Activated T-cell treated with anti-CD3 and anti-CD28 coated beads, Interleukin-2, amount 50 U/mL, for 48 hours (primary cell): Measurements from ENCODE around the gene COG4.

Source experiments
- DNase-seq, 2 experiments: peaks; one replicate each; pipeline ENCODE4 v3.0.0-alpha.2; 2020

Gene COG4

DNA sequence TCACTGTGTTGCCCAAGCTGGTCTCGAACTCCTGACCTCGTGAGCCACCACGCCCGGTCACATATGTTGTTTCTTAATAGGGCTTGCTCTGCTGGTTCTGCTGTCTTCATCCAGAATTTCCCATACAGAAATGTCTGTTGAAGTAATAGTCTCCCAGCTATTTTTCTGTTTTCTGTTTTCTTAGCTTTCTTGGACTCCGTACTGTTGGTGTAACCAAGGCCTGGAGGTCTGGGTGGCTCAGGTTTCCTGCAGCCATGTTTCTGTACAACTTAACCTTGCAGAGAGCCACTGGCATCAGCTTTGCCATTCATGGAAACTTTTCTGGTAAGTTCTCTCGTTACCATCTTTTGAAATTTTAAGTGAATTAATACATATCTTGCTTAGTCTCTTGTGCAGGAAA is 3.0 kb upstream of the COG4 start:
- DNase-seq = no peak

DNA sequence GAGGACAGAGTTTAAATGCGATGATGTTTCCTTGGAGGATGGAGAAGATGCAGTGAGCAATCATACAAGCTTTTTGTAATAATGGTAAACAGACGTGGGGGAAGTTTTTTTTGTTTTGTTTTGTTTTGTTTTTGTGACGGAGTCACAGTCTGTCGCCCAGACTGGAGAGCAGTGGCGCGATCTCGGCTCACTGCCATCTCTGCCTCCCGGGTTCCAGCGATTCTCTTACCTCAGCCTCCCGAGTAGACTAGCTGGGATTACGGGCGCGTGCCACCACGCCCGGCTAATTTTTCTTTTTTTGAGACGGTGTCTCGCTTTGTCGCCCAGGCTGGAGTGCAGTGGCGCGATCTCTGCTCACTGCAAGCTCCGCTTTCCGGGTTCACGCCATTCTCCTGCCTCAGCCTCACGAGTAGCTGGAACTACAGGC is 1.1 kb upstream of the COG4 start:
- DNase-seq = peak; percentile 42 to 54

DNA sequence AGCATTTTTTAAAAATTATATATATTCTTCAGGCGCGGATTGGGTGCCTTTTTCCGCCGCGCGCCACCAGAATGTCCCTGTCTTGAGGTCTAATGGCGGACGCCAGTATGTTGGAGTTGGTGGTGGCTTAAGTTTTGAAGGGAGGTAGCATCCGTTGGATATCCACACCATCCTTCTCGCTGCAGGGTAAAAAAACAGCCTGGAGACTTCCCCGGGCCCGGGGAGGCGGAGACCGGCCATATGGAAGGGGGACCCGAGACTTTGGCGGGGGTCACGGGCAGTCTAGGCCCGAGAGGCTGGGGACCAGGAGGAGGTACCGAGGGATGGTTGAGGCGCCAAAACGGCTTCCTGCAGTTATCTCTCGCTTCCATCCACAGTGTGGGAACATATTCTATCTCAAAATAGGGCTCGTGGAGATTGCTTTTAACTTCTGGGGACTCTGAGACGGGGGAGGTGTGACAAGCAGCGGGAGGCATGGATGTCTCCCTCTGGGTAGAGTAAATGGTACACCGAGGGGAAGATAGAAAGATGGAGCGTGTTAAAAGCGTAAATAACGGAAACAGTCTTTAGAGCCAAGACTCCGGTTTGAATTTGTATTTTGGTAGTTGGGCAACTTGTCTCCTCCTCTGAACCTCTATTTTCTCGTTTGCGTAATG is 517 bp upstream of the COG4 start, which contains the start of gene SF3B3:
Gene SF3B3 (plus strand): TSS at position 74 of the 656 bp plus-strand sequence. CDS start 2,841 bp downstream, outside the sequence.
- peak; percentile 85 for DNase-seq

DNA sequence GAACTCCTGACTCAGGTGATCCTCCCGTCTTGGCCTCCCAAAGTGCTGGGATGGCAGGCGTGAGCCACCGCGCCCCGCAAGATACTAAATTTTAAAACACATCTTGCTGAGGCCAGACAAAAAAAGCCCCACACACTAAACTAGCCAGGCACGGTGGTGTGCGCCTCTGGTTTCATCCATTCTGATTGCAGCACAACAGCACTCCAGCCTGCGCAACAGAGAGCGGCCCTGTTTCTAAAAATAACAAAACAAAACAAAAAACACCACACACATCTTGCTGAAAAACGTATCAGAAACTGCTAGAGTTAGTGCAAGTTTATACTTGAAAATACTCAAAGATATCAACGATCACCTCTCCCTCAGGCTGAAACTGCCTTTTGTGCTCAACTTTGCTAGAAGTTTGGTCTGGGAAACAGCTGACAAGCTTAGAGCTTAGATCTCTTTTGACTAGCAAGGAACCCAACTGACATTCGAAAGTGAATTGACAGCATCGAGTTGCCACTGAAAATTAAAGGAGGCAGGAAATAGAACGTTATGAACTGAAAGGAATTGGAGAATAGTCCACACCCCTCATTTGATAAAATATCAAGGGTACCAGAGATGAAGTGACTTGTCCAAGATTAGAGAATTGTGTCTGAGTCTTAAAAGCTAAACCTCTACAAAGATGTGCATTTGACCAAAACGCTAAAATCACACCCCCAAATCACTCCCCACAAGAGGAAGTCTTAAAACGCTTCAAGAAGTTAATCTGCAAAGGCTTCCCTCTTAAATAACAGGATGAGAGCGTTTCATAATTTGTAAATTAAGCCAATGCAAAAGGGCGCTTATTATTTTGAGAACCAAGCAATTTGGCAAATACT is 908 bp downstream of the COG4 start:
- no peak for DNase-seq

DNA sequence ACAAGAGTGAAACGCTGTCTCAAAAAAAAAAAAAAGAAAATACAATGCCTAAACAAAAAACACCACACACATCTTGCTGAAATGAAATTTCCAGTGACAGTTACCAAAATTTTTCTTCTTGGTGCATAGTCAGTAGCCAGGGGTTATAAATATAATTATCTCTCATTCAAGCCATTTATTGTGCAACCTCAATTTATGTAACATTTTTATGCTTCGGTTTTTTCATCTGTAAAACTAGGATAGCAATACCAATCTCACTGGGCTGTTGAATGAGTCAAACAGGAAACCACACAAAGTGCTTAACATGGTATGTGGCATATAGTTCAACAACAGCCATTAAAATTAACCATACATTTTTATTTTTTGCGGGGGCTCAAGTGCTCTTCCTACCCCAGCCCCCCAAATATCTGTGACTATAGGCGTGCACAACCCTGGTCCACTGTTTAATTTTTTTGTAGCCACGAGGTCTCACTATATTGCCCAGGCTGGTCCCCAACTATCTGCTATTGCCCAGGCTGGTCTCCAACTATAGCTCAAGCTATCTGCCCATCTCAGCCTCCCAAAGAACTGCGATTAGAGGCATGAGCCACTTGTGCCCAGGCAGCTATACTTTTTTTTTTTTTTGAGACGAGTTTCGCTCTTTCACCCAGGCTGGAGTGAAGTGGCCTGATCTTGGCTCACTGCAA is 2.6 kb downstream of the COG4 start:
- peak in 1 of 2 experiments; percentile 34 for DNase-seq

DNA sequence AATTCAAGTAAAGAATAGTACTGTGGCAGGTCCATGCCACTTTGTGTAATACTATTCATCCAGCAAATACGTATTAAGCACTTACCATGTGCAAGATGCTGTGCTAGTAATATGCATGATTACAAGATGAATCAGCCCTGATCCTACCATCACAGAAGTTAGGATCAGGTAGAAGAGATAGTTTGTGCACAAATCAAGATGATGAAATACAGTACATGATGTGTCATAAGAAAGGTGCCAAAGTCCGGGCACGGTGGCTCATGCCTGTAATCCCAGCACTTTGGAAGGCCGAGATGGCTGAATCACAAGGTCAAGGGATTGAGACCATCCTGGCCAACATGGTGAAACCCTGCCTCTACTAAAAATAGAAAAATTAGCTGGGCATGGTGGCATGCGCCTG is 10.9 kb downstream of the COG4 start:
- no peak for DNase-seq

DNA sequence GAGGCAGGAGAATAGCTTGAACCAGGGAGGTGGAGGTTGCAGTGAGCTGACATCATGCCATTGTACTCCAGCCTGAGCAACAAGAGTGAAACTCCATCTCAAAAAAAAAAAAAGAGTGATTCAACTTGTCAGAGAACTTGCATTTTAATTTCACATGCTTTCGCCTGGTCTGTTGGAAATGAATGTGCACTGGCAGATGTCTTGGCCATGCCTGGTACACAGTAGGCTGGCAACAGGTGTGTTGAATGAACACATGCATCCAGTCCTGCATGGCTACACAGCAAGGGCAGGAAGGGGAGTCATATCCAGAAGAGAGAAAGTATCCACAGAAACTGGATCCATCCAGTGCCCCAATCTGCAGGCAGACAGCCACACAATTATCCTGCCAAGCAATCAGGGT is 11.5 kb downstream of the COG4 start:
- no peak for DNase-seq

DNA sequence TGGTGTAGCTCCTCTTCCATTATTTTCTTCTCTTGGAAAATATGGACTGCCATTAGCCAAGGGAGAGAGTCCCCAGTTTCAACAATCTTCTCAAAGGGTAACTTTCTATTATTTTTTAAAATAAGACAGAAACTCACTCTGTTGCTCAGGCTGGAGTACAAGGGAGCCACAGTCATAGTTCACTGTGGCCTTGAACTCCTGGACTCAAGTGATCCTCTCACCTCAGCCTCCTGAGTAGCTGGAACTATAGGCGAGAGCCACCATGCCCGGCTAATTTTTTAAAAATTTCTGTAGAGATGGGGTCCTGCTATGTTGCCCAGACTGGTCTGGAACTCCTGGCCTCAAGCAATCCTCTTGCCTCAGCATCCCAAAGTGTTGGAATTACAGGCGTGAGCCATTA is 13.1 kb downstream of the COG4 start:
- no peak for DNase-seq

DNA sequence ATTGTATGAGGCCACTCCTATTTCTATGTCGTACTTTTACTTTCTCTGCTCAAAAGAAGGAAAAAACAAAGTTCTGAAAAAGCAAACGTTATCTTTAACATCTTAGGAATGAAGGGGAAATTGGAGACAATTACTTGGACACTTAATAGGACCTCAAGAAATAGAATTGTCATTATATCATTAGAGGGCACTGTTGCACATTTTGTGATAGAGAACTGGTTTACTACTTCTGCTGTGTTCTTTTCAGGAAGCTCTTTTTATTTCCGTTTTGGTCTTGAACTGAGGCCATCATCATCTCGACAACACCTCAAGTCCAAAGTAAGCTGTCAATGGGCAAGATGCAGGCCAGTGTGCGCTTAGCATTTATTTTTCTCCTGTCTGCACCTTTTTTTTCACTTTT is 14.6 kb downstream of the COG4 start:
- no peak for DNase-seq

DNA sequence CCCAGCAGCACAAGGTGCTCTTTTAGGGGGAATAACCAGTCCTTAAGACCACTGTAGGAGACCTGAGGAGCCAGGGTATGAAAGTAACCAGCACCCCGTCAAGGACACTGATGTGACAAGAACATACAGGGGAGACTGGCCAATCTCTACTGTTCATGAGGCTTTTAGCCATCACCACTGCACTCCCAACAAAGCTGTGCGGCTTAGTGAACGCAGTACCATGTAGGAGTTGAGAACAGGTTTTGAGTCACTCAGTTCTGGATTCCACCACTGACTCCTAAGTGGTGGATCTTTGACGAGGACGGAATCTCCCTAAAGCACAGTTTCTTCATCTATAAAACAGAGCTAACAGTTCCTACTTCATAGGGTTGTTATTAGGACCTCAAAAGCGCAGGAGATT is 26.8 kb downstream of the COG4 start:
- no peak for DNase-seq

DNA sequence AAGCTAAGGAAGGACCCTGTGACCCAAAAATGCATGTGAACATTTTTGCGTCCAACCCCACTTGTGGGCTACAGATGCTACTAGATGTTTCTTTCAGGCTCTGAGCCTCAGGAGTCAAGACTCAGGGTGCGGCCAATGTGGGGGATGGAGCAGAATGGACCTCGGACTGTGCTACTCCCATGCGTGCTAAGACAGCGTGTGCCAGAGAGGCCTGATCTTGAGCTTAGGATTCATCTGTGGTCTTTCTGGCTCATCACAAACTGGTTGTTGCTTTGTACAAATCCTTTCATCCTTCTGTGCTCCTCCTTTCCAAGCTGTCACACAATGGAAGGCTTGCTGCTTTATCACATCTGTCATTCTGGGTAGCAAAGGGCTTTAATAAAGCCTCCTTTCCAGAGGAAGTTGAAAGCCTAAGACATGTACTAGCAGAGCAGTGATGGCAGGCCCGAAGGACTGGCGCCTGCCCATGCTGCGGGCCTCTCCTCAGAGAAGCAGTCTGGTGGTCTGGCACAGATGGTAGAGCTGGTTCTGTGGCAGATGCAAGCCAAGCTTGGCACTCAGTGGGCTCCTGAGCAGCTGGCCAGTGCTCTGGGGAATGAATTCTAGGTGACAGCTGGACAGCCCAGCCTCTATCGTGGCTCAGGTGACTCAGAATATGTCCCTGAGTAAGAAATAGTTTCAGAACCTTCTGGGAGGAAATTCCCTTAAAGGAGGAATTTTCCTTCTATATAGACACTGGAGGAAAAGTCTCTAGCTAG is 27.8 kb downstream of the COG4 start:
- no peak for DNase-seq

DNA sequence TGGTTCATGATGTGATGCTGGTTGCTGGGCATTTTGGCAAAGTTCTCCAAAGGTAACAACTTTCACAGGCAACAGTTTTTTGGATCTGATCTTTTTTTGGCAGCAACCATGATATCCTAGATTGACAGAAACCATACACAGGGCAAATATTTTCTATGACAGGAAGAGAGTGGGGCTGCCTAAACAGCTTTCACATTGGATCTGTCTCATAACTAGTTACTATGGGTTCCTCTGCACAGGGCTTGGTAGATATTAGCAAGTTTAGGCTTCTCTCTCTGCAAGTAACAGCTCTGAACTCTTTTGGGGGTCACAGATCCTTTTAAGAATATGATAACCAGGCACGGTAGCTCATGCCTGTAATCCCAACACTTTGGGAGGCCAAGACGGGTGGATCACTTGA is 28.6 kb downstream of the COG4 start:
- DNase-seq = no peak

DNA sequence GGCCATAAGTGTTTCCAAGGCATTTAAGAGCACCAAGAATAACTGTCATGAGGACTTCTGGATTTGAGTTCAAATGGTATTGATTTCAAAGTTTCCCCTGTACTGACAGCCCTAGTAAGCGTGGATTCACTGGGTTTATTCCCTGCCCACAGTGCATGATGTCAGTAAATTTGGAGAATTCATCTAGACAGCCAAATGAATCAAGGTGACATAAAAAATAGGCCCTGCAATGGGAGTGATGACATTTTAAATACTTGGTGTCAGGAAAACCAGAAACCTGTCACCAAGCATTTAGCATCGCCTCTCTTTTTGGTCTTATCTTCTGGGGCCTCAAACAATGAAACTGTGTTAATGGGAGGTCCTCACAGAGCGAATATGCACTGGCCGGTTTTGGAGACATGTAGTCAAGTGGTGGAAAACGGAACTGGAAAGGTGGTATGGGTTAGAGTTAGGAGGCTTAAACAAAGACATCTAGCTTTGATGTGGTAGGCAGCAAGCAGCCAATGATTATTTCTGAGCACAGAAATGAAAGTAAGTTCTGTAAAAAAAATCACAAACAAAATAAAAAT is 29.1 kb downstream of the COG4 start:
- no peak for DNase-seq

DNA sequence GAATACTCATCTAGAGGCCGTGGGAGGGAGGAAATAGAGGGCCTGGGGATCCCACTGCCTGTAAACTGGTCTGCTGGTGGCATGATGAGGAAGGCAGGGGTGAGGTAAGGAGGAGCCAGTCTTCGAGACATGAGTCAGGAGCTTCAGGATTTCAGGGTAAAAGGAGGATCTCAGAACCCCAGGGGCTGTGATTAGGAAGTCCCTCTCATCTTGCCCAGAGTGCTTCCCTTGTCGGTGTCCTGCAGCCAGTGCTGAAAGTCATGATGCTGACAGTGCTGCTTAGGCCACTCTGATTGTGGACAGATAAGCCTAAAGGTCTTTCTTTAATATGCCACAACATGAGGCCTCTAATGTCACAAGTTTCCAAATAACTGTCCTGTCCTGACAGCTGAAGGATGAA is 29.6 kb downstream of the COG4 start:
- DNase-seq = no peak

DNA sequence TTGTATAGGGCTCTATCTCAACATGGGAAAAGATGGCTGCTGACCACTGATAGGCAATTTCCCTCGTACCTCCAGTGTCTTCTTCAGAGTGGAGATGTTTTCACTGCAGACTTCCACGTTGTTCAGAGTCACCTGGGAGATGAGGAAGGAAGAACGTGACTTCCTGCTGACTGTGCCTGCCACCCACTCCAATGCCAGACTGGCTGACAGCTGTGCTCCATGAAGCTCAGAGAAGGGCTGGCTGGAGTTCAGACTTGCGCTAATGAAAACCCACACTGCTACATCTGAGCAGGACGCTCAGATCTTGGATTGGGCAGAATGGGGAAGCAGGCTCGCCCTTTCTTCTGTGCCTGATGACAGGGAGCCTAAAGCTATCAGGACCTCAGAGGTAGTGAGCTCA is 33.1 kb downstream of the COG4 start:
- DNase-seq = no peak

DNA sequence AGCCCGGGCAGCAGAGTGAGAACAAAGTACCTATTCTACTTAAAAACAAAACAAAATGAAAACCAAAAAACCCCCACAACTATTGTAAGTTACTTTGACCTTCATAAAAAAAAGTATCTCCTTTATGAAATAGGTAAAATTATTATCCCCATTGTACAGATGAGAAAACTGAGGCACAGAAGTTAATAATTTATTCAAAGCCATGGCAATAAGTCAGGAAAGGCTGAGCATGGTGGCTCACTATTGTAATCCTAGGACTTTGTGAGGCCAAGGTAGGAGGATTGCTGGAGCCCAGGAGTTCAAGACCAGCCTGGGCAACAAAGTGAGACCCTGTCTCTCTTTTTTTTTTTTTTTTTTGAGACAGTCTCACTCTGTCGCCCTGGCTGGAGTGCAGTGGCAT is 38.5 kb downstream of the COG4 start:
- DNase-seq = no peak

DNA sequence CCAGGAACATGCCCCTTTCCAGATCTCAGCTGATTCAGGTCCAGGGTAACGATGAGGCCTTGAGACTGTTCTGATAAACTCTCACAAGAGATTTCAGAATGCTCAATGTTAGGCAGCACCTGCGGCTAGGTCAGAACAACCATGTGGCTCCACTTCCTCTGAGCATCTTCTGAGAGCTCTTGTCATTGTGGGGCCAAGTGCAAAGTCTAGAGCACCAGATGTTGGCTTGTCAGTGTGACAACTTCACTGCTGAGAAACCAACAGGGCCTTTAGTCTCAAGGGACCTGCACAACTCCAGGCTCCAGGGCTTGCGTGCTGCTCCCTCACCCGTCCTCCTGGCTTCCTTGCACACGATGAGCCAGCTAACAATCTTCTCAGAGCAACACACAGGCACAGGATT is 39.9 kb downstream of the COG4 start:
- DNase-seq = no peak

DNA sequence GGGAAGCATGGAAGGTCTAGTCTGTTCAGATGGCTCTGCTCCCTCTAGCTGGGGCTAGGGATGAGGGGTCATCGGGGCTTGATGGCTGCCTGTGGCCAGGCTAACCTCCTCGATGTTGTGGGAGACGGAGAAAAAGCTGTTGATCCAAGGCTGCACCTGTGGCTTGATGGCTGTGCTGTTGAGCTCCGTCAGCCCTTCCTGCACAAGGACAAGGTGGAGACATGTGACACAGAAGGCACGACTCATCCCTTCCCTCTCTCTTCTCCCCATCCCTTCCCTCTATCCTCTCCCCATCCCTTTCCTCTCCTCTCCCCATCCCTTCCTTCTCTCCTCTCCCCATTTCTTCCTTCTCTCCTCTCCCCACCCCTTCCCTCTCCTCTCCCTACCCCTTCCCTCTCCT is 40.7 kb downstream of the COG4 start:
- DNase-seq = no peak

DNA sequence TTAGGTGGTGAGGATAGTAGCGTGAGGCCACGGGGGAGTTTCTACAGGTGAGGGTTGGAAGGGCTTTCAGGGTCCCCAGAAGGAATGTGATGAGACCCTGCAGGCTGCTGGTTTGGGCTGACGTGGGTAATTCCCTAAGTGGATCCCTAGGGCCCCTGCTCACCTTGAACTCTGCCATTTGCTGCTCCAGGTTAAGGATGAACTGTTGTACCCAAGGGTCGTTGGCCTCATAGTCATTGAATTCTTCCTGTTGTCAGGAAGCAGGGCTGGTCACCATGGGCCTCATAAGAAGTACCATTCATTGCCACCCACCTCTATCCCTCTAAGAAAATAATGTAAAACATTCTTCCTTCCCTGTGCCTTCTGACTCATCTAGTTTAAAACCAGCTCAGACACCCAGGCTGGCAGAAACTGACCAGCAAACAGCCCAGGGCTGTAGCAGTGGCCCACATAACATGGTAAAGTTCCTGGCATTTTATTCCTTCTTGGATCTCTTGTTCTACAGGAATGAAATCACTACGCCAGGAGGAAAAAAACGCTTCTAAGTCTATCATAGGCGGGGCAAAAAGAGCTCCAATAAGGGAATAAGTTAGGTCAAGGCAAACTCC is 41.3 kb downstream of the COG4 start:
- no peak for DNase-seq

DNA sequence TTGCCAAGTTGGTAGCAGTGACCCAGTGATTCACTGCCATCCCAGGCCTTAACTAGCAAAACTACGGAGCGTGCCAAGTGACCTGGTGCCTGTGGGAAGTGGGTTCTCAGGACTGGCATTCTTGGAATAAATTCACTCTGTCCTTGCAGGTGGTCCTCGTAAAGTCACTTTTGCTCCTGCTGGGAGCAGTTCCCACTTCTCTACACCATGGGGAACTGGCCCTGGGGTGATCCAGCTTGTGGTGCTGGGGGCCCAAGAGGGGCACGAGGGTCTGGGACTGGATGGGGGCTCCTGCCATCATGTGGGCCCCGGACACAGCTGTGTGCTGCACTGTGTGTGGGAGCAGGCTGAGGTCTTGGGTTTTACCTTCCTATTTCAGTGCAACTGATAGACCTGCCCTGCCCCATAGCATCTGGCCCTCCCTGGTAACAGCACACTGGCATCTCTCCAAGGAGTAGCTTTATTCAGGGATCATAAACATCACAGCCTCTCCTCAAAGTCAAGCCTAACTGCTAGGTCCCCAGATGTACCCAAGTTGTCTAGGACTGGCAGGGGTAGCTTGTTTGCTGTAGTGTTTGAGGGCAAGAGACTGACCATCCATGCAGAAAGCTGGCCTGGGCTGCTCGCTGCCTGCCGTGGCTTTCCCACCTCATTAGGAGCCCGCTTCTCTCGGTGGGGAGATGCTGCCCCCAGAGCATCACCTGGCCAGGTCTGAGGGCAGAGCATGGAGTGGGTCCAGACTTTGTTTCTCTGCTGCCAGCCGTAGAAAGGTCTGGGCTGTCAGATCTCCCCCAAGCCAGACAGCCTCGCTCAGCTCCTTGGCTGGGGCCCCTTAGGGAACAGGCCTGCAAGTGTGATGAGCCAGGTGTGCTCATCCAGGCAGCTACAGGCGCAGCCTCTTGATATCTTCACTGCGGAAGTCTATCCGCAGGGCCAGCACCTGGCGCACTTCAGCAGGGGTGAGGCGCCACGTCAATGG is 42.9 kb downstream of the COG4 start:
- no peak for DNase-seq

DNA sequence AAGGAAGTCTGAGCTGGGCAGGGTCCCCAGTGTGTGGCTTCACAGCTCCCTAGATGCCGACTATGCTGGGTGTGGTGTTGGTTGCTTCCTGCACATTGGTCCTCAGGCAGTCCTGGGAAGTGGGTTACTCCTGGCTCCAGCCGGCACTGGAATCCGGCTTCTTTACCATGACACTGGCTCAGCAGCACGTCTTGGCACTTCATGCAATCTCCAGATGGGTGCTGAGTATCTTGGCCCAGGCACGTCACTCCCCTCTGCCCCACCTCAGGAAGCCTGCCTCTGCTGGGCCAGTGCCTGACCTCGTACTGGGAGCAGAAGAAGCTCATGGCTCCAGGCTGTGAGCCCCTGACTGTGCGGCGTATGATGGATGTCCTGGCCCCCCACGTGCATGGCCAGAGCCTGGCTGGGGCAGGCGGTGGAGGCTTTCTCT is 44.4 kb downstream of the COG4 start:
- DNase-seq = no peak
